WTC11 (cell line): Measurements from ENCODE around the gene VAMP4. TPM values are rescaled to one million over a fixed set of nuclear protein-coding genes. Genes with fewer than 3 reads are reported as not detected.

Experiments used
- total RNA-seq: library from RNA; stranded (reverse); gene quantifications from 3 replicates; pipeline ENCODE4 v1.2.3, GENCODE V29; 2021

Gene VAMP4
- total RNA-seq, 1 experiment from 2014 or later = 11.4 TPM

Other genes starting within 250 kb of the VAMP4 start
- not detected in 3 replicates for gene MYOCOS, start 119.8 kb downstream of the VAMP4 start, total RNA-seq
- not detected in 3 replicates for gene MYOC, start 89.4 kb downstream of the VAMP4 start, total RNA-seq
- gene METTL13, start 39.6 kb upstream of the VAMP4 start, total RNA-seq = 40.4 to 46.5 TPM (median 43.6 TPM) in 3 replicates
- 0.99 to 1.9 TPM (median 1.6 TPM) in 3 replicates for gene DNM3, start 99.4 kb upstream of the VAMP4 start, total RNA-seq